ENCODE data around the gene GPALPP1.
"Not testable (repeated sequence)": the region's sequence is repeated elsewhere in the genome, so short reads cannot be mapped to it uniquely, and the experiment has no call there.

The GPALPP1 gene

DNA sequence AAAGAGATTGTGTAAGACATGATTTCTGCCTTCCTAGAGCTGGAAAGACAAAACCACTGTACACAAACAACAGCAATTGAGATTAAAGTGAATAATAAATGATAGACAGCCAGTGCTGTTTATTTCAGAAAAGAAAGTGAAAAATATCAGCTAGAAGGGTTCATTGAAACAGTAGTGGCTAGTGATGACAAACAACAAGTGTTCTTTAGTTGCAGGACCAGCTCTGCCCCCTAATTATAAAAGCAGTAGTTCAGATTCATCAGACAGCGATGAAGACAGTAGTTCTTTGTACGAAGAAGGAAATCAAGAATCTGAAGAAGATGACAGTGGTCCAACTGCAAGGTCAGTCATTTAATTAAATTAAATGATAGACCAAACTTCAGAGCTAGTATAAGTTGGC lies 14.8 kb downstream of the GPALPP1 start:
- no peak for DNase-seq (ENCODE audit: low read depth)
- no peak for TF ChIP-seq CTCF (IDR thresholded peaks at IDR 0.05; ENCODE audit: control insufficient read depth, insufficient read depth, low read depth, low read length, missing control alignments)
- no peak overlapping the region for H3K4me3 ChIP-seq (ENCODE audit: control insufficient read depth, low read depth, low read length)

- no peak for TF ChIP-seq CTCF (IDR thresholded peaks at IDR 0.05; ENCODE audit: control insufficient read depth, insufficient read depth, low read depth, low read length, missing control alignments)
- H3K4me3 ChIP-seq (ENCODE audit: control insufficient read depth, low read depth, low read length) = no peak overlapping the region
Observed at GRCh38 chr13:45007225-45007624, 17.9 kb downstream of the GPALPP1 start.

GRCh38 chr13:45007823-45008222 lies 18.5 kb downstream of the GPALPP1 start:
- DNase-seq (ENCODE audit: low read depth) = no peak

More at GRCh38 chr13:45007225-45007624, 17.9 kb downstream of the GPALPP1 start:
- DNase-seq (ENCODE audit: low read depth) = no peak

GRCh38 chr13:45011198-45011597 lies 21.9 kb downstream of the GPALPP1 start:
- no peak for DNase-seq (ENCODE audit: low read depth)
- H3K4me3 ChIP-seq (ENCODE audit: control insufficient read depth, low read depth, low read length) = no peak overlapping the region
- TF ChIP-seq CTCF (IDR thresholded peaks at IDR 0.05; ENCODE audit: control insufficient read depth, insufficient read depth, low read depth, low read length, missing control alignments) = no peak

More at GRCh38 chr13:45007823-45008222, 18.5 kb downstream of the GPALPP1 start:
- H3K4me3 ChIP-seq (ENCODE audit: control insufficient read depth, low read depth, low read length) = no peak overlapping the region
- no peak for TF ChIP-seq CTCF (IDR thresholded peaks at IDR 0.05; ENCODE audit: control insufficient read depth, insufficient read depth, low read depth, low read length, missing control alignments)

GRCh38 chr13:45015300-45015699 lies 26.0 kb downstream of the GPALPP1 start:
- no peak for DNase-seq (ENCODE audit: low read depth)
- no peak for TF ChIP-seq CTCF (IDR thresholded peaks at IDR 0.05; ENCODE audit: control insufficient read depth, insufficient read depth, low read depth, low read length, missing control alignments)
- H3K4me3 ChIP-seq (ENCODE audit: control insufficient read depth, low read depth, low read length) = no peak overlapping the region

DNA sequence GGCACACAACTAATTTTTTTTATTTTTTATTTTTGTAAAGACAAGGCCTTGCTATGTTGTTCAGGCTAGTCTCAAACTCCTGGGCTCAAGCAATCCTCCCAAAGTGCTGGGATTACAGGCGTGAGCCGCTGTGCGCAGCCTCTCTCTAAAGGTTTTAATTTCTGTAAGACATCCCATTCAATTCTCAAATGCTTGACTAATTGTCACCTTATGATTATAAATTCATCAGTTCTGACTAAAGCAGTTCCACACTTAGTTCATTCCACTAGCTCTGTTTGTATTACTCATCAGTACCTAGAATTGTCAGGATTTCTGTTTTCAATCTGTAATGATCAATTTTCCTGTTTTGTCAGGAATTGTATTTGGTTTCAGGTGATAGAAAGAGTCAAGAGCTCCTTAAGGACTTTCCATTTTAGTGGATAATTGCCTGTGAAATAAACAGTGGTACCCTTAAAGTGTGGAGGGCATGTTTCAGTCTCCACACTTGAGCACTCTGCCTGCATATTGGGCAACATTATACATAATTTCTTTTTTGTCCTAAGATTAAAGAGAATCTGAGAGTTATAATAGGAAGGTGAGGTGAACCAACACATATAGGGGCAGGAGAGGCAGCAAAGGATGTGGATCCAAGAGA lies 27.6 kb downstream of the GPALPP1 start:
- no peak overlapping the region for H3K4me3 ChIP-seq (ENCODE audit: control insufficient read depth, low read depth, low read length)

GRCh38 chr13:45019981-45020380 lies 30.6 kb downstream of the GPALPP1 start:
- not testable (repeated sequence) for H3K4me3 ChIP-seq (ENCODE audit: control insufficient read depth, low read depth, low read length); DNase-seq (ENCODE audit: low read depth)

More for the DNA sequence above, 27.6 kb downstream of the GPALPP1 start:
- no peak for TF ChIP-seq CTCF (IDR thresholded peaks at IDR 0.05; ENCODE audit: control insufficient read depth, insufficient read depth, low read depth, low read length, missing control alignments)
- DNase-seq (ENCODE audit: low read depth) = no peak
